GM12874 (cell line): ENCODE data around the gene CHKA.

Source experiments
- TF ChIP-seq, protein P1 (sequence below): IDR thresholded peaks from 2 replicates; pipeline ENCODE4 v1.5.1; 2011; ENCODE audit warnings: low read depth, mild to moderate bottlenecking, control low read depth, low read length, moderate library complexity; ENCODE audit not compliant: insufficient read depth

CHKA gene

DNA sequence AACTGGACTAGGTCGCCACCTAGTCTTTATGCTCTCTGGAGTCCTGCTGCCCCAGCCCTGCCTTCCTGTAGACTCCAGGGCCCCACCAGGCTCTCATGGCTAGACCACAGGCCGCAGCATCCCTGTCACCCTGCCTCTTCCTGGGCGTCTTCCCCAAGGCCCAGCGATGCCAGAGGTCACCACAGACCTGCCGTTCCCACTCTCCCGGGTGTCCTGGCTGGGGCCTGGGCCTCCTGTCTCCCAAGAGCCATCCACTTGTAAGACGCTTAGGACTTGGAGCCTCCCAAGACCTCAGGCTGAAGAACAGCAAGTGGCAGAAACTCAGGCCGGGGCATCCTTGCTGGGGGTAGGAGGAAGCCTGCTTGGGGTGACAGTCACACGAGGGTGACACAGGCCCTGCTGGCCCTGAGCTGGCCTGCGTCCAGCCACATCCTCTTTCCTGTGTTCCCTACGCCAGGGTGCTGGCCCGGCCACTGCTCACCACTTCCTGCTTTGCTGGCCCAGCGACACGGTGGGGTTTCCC, 84.4 kb downstream of the CHKA start:
- TF ChIP-seq, protein P1, sequence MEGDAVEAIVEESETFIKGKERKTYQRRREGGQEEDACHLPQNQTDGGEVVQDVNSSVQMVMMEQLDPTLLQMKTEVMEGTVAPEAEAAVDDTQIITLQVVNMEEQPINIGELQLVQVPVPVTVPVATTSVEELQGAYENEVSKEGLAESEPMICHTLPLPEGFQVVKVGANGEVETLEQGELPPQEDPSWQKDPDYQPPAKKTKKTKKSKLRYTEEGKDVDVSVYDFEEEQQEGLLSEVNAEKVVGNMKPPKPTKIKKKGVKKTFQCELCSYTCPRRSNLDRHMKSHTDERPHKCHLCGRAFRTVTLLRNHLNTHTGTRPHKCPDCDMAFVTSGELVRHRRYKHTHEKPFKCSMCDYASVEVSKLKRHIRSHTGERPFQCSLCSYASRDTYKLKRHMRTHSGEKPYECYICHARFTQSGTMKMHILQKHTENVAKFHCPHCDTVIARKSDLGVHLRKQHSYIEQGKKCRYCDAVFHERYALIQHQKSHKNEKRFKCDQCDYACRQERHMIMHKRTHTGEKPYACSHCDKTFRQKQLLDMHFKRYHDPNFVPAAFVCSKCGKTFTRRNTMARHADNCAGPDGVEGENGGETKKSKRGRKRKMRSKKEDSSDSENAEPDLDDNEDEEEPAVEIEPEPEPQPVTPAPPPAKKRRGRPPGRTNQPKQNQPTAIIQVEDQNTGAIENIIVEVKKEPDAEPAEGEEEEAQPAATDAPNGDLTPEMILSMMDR: no peak

GRCh38 chr11:68036141-68036716, 85.0 kb downstream of the CHKA start:
- TF ChIP-seq, protein P1: no peak

- TF ChIP-seq, protein P1: no peak
Measured at GRCh38 chr11:68035266-68035876, 85.8 kb downstream of the CHKA start.

GRCh38 chr11:68033708-68034045, 87.5 kb downstream of the CHKA start:
- TF ChIP-seq, protein P1: no peak

- TF ChIP-seq, protein P1: no peak
Measured at GRCh38 chr11:68032997-68033707, 88.0 kb downstream of the CHKA start.

DNA sequence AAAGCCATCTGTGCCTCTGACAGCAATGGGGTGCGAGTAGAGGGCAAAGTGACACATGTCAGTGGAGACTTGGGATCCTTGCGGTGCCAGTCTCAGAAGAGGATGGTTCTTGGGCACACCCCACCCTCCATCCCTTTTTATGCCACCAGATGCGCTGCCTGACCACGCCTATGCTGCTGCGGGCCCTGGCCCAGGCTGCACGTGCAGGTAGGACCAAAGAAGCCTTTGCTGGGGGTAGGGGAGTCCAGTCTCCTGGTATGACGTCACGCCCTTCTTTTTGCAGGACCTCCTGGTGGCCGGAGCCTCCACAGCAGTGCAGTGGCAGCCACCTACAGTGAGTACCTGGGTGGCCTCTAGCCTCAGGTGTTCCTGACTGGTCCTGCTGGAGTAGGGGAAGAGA, 89.2 kb downstream of the CHKA start:
- TF ChIP-seq, protein P1: no peak

DNA sequence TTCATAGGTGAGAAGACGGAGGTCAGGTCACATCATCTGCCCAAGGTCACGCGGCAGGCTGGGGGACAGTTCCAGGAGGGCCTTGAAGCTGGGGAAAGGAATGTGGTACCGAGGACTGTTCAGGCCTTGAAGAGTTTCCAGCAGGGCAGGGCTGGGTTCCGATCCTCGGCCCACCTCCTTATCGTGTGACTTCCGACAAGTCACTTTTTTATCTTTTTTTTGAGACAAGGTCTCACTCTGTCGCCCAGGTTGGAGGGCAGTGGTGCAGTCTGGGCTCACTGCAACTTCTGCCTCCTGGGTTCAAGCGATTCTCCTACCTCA, 90.1 kb downstream of the CHKA start:
- TF ChIP-seq, protein P1: no peak
